Kidney epithelial cell (primary cell): Measurements from ENCODE around the gene C19orf85. TPM values are rescaled to one million over a fixed set of nuclear protein-coding genes. Genes with fewer than 3 reads are reported as not detected.

ENCODE experiments used
- DNase-seq: peaks from one replicate; pipeline ENCODE4 v3.0.0-alpha.2; 2010; ENCODE audit warnings: low read depth
- H3K27me3 ChIP-seq: 2 replicates; pipeline ENCODE4 v1.6.0; 2011; ENCODE audit warnings: low read length; ENCODE audit not compliant: control insufficient read depth, insufficient read depth
- H3K36me3 ChIP-seq: 2 replicates; pipeline ENCODE4 v1.5.1; 2011; ENCODE audit warnings: low read length; ENCODE audit not compliant: control insufficient read depth, insufficient read depth
- H3K4me3 ChIP-seq: 2 replicates; pipeline ENCODE4 v1.5.1; 2011; ENCODE audit warnings: low read depth, mild to moderate bottlenecking, control low read depth, low read length
- CTCF ChIP-seq: IDR thresholded peaks from 2 replicates; pipeline ENCODE4 v1.5.1; 2011; ENCODE audit warnings: mild to moderate bottlenecking, moderate library complexity, low read length, control low read depth, inconsistent platforms; ENCODE audit not compliant: insufficient read depth, poor library complexity, severe bottlenecking
- total RNA-seq: library from RNA; depleted of rRNA; stranded (reverse); fragments of >200 nt; gene quantifications from 2 replicates; pipeline ENCODE4 v1.2.3, GENCODE V29; 2015

The C19orf85 gene
- total RNA-seq, 1 donor from 2014 or later = not detected

- Histone ChIP-seq H3K4me3 (no peak overlapping the region), H3K36me3 (no peaks in the 10 kb centered on the region), H3K27me3 (no peaks in the 10 kb centered on the region)
- TF ChIP-seq CTCF = no peak
- no peak for DNase-seq
These were observed 26.2 kb upstream of the C19orf85 start for GRCh38 chr19:55490478-55491432.

GRCh38 chr19:55489711-55490477 lies 25.3 kb upstream of the C19orf85 start:
- H3K4me3 ChIP-seq = no peak overlapping the region
- no peaks in the 10 kb centered on the region for H3K36me3 ChIP-seq
- no peak for DNase-seq
- TF ChIP-seq CTCF = no peak
- H3K27me3 ChIP-seq = no peaks in the 10 kb centered on the region

- no peak for DNase-seq
- no peaks in the 10 kb centered on the region for H3K36me3 ChIP-seq
- no peak for TF ChIP-seq CTCF
- H3K4me3 ChIP-seq = no peak overlapping the region
- no peaks in the 10 kb centered on the region for H3K27me3 ChIP-seq
These were observed 24.6 kb upstream of the C19orf85 start for GRCh38 chr19:55488986-55489710.

- no peaks in the 10 kb centered on the region for H3K27me3 ChIP-seq
- no peak within 1 kb of the TSS for H3K4me3 ChIP-seq
- no peak for DNase-seq
- peaks cover 1% of the 10 kb centered on the region for H3K36me3 ChIP-seq
- no peak for TF ChIP-seq CTCF
These were observed 23.6 kb upstream of the C19orf85 start, which contains the start of gene SSC5D for GRCh38 chr19:55487924-55488687. SSC5D (plus strand) TSS chr19:55488436; CDS start chr19:55488590, 154 bp downstream.

GRCh38 chr19:55486971-55487923 lies 22.7 kb upstream of the C19orf85 start:
- peak; percentile 85 for DNase-seq
- no peak for TF ChIP-seq CTCF
- Histone ChIP-seq H3K4me3 (no peak overlapping the region), H3K27me3 (no peaks in the 10 kb centered on the region), H3K36me3 (peaks cover 1% of the 10 kb centered on the region)
